Liver (tissue), 9 donors: Measurements from ENCODE around the gene SCAF11. TPM values are rescaled to one million over a fixed set of nuclear protein-coding genes. Genes with fewer than 3 reads are reported as not detected.

Experiments used
- DNase-seq: peaks from one replicate; pipeline ENCODE4 v3.0.0-alpha.2; 2017; ENCODE audit warnings: low spot score
- H3K27ac ChIP-seq, 2 donors: one replicate each; pipeline ENCODE4 v1.7.0; 2013; ENCODE audit warnings: inconsistent platforms in 2 of 2, low read length in 2 of 2, control low read depth in 1 of 2, low read depth in 1 of 2, mild to moderate bottlenecking in 1 of 2
- H3K27me3 ChIP-seq, 4 donors: one replicate each; pipeline versions ENCODE4 v1.6.1 to v1.7.0; 2013; ENCODE audit warnings: low read length in 3 of 4, inconsistent platforms in 1 of 4, mild to moderate bottlenecking in 1 of 4, moderate library complexity in 1 of 4; ENCODE audit not compliant: control insufficient read depth in 4 of 4, insufficient read depth in 4 of 4
- H3K36me3 ChIP-seq, 4 donors: one replicate each; pipeline versions ENCODE4 v1.6.1 to v1.7.0; 2013; ENCODE audit warnings: low read length in 3 of 4, mild to moderate bottlenecking in 3 of 4, low read depth in 1 of 4, moderate library complexity in 1 of 4; ENCODE audit not compliant: control insufficient read depth in 4 of 4, insufficient read depth in 3 of 4
- H3K4me1 ChIP-seq, 4 donors: one replicate each; pipeline versions ENCODE4 v1.6.1 to v1.7.0; 2013; ENCODE audit warnings: low read length in 3 of 4, mild to moderate bottlenecking in 3 of 4, moderate library complexity in 1 of 4; ENCODE audit not compliant: control insufficient read depth in 4 of 4, insufficient read depth in 4 of 4
- H3K4me3 ChIP-seq, 3 donors: one replicate each; pipeline versions ENCODE4 v1.6.1 to v1.7.0; 2013; ENCODE audit warnings: low read length in 3 of 3, control low read depth in 1 of 3, low read depth in 1 of 3, mild to moderate bottlenecking in 1 of 3
- H3K9ac ChIP-seq, 2 donors: one replicate each; pipeline ENCODE4 v1.7.0; 2013; ENCODE audit warnings: low read length in 2 of 2, mild to moderate bottlenecking in 2 of 2, moderate library complexity in 2 of 2, control low read depth in 1 of 2, low read depth in 1 of 2
- H3K9me3 ChIP-seq, 4 donors: one replicate each; pipeline versions ENCODE4 v1.6.1 to v1.7.0; 2013; ENCODE audit warnings: low read length in 3 of 4; ENCODE audit not compliant: control insufficient read depth in 4 of 4
- EGR1 ChIP-seq, 2 donors: IDR thresholded peaks; 2 replicates each; pipeline ENCODE4 v1.6.1; 2016 to 2018; ENCODE audit warnings: antibody characterized with exemption in 2 of 2, low read depth in 2 of 2
- FOXA1 ChIP-seq: IDR thresholded peaks from 2 replicates; pipeline ENCODE4 v1.6.1; 2016; ENCODE audit warnings: antibody characterized with exemption
- FOXA2 ChIP-seq: IDR thresholded peaks from 2 replicates; pipeline ENCODE4 v1.6.1; 2016; ENCODE audit warnings: antibody characterized with exemption
- HNF4A ChIP-seq, 2 donors: conservative IDR thresholded peaks; 2 replicates each; pipeline ENCODE4 v1.6.1; 2016; ENCODE audit warnings: antibody characterized with exemption in 2 of 2, mild to moderate bottlenecking in 2 of 2
- HNF4G ChIP-seq: IDR thresholded peaks from 2 replicates; pipeline ENCODE4 v1.6.1; 2016; ENCODE audit warnings: antibody characterized with exemption
- JUND ChIP-seq, 2 donors: IDR thresholded peaks; 2 replicates each; pipeline ENCODE4 v1.6.1; 2016; ENCODE audit warnings: antibody characterized with exemption in 2 of 2
- NR2F2 ChIP-seq: IDR thresholded peaks from 2 replicates; pipeline ENCODE4 v1.6.1; 2016; ENCODE audit warnings: antibody characterized with exemption
- RAD21 ChIP-seq, 2 donors: IDR thresholded peaks; 2 replicates each; pipeline ENCODE4 v1.6.1; 2016; ENCODE audit warnings: antibody characterized with exemption in 2 of 2, mild to moderate bottlenecking in 2 of 2
- RXRA ChIP-seq, 2 donors: IDR thresholded peaks; 2 replicates each; pipeline ENCODE4 v1.6.1; 2017 to 2018; ENCODE audit warnings: antibody characterized with exemption in 2 of 2, mild to moderate bottlenecking in 1 of 2
- SP1 ChIP-seq: IDR thresholded peaks from 2 replicates; pipeline ENCODE4 v1.6.1; 2018; ENCODE audit warnings: antibody characterized with exemption, mild to moderate bottlenecking
- TAF1 ChIP-seq: conservative IDR thresholded peaks from 2 replicates; pipeline ENCODE4 v1.6.1; 2016; ENCODE audit warnings: antibody characterized with exemption, mild to moderate bottlenecking
- YY1 ChIP-seq: IDR thresholded peaks from 2 replicates; pipeline ENCODE4 v1.6.1; 2016; ENCODE audit warnings: antibody characterized with exemption, mild to moderate bottlenecking
- WGBS: extraction: QIAGEN DNeasy Blood & Tissue Kit; methylation state at CpG from one replicate; pipeline ENCODE4 v1.1.7; 2013; 5-methylcytosine and 5-hydroxymethylcytosine counted together
- polyA plus RNA-seq, 2 donors: library from polyadenylated mRNA; stranded (reverse) in 1 of 2; unstranded in 1 of 2; fragments of 200-250 nt in 1 of 2; fragments of >200 nt in 1 of 2; fragmentation: Nextera tagmentation in 1 of 2; extraction: Ambion mirVana in 1 of 2; gene quantifications; one replicate each; pipeline versions ENCODE4 v1.2.1 to v1.2.3, GENCODE V29; 2013 to 2015
- total RNA-seq, 2 donors: library from RNA; depleted of rRNA; stranded (reverse); fragments of >200 nt; gene quantifications; one replicate each; pipeline ENCODE4 v1.2.3, GENCODE V29; 2014
- TF ChIP-seq, protein P1 (sequence below): fragments of 150-350 bp; IDR thresholded peaks from 2 replicates; pipeline ENCODE4 v1.5.1; 2017; ENCODE audit warnings: improper control_type of control experiment, low read depth, low read length; ENCODE audit not compliant: missing input control
- TF ChIP-seq, protein P2 (sequence below): IDR thresholded peaks from 2 replicates; pipeline ENCODE4 v1.6.1; 2016; ENCODE audit warnings: antibody characterized with exemption
- TF ChIP-seq, protein P3 (sequence below): IDR thresholded peaks from 2 replicates; pipeline ENCODE4 v1.6.1; 2016; ENCODE audit warnings: antibody characterized with exemption
- TF ChIP-seq, protein P4 (sequence below): IDR thresholded peaks from 2 replicates; pipeline ENCODE4 v1.6.1; 2016; ENCODE audit warnings: antibody characterized with exemption
- TF ChIP-seq, protein P5 (sequence below): IDR thresholded peaks from 2 replicates; pipeline ENCODE4 v1.6.1; 2016; ENCODE audit warnings: antibody characterized with exemption, mild to moderate bottlenecking
- donor health status: healthy.
- donor health status: healthy.
- donor health status: healthy.
- donor health status: healthy.
- donor health status: healthy.

Gene SCAF11
- total and polyA plus RNA-seq, 4 donors = 15.6 to 80.0 (median 43.9) TPM

DNA sequence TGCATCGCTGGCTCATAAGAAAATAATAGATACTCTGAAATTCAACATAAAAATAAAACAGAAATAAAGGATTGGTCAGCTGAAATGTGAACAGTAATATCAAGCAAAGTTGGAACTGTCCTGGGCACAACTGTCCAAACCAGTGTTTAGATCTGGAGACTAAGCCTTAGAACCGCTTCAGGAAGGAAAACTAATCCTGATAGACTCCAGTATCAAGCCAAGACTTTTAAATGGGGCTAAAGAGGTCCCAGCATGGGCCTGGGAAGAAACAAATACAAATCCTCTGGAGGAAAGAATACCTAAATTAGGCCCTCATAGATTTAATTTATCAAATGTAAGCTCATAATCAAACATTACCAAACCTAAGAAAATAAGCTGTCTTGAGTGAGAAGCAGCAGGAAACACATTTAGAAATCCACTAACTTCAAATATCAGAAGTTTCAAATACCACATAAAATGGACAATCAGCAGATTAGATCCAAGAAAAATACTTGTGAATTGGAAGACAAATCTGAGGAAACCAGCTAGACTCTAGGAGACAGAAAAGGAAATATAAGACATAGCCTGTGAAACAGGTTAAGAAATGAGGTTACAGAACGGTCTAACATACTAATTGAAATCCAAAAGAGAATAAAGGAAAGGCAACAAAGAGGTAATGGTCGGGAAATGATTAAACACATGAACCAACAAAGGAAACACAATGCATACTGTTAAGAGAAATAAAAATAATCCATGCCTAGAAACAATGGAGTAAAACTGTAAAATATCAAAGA, 27.6 kb downstream of the SCAF11 start:
- Histone ChIP-seq H3K9ac (no peak overlapping the region), H3K27me3 (no peaks in the 10 kb centered on the region), H3K4me3 (no peak overlapping the region), H3K9me3 (no peaks in the 10 kb centered on the region), H3K36me3 (peaks cover 2 to 31% (median 8%) of the 10 kb centered on the region in 4 donors), H3K27ac (no peak overlapping the region), H3K4me1 (no peaks in the 10 kb centered on the region)
- TF ChIP-seq FOXA1 = no peak
- no peak for TF ChIP-seq JUND (IDR thresholded peaks at IDR 0.05)
- no peak for TF ChIP-seq YY1
- no peak for TF ChIP-seq EGR1 (IDR thresholded peaks at IDR 0.05; ENCODE audit: low read depth in 2 of 2)
- TF ChIP-seq, protein P1, sequence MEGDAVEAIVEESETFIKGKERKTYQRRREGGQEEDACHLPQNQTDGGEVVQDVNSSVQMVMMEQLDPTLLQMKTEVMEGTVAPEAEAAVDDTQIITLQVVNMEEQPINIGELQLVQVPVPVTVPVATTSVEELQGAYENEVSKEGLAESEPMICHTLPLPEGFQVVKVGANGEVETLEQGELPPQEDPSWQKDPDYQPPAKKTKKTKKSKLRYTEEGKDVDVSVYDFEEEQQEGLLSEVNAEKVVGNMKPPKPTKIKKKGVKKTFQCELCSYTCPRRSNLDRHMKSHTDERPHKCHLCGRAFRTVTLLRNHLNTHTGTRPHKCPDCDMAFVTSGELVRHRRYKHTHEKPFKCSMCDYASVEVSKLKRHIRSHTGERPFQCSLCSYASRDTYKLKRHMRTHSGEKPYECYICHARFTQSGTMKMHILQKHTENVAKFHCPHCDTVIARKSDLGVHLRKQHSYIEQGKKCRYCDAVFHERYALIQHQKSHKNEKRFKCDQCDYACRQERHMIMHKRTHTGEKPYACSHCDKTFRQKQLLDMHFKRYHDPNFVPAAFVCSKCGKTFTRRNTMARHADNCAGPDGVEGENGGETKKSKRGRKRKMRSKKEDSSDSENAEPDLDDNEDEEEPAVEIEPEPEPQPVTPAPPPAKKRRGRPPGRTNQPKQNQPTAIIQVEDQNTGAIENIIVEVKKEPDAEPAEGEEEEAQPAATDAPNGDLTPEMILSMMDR = no peak
- TF ChIP-seq, protein P2, sequence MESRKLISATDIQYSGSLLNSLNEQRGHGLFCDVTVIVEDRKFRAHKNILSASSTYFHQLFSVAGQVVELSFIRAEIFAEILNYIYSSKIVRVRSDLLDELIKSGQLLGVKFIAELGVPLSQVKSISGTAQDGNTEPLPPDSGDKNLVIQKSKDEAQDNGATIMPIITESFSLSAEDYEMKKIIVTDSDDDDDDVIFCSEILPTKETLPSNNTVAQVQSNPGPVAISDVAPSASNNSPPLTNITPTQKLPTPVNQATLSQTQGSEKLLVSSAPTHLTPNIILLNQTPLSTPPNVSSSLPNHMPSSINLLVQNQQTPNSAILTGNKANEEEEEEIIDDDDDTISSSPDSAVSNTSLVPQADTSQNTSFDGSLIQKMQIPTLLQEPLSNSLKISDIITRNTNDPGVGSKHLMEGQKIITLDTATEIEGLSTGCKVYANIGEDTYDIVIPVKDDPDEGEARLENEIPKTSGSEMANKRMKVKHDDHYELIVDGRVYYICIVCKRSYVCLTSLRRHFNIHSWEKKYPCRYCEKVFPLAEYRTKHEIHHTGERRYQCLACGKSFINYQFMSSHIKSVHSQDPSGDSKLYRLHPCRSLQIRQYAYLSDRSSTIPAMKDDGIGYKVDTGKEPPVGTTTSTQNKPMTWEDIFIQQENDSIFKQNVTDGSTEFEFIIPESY = no peak
- TF ChIP-seq SP1 = no peak
- no peak for TF ChIP-seq HNF4A (conservative IDR thresholded peaks at IDR 0.05)
- no peak for TF ChIP-seq NR2F2
- TF ChIP-seq RAD21 (IDR thresholded peaks at IDR 0.05) = no peak
- no peak for TF ChIP-seq FOXA2
- TF ChIP-seq, protein P3, sequence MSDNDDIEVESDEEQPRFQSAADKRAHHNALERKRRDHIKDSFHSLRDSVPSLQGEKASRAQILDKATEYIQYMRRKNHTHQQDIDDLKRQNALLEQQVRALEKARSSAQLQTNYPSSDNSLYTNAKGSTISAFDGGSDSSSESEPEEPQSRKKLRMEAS = no peak
- TF ChIP-seq, protein P4, sequence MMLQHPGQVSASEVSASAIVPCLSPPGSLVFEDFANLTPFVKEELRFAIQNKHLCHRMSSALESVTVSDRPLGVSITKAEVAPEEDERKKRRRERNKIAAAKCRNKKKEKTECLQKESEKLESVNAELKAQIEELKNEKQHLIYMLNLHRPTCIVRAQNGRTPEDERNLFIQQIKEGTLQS = no peak
- no peak for TF ChIP-seq TAF1
- no peak for TF ChIP-seq RXRA (IDR thresholded peaks at IDR 0.05)
- TF ChIP-seq, protein P5, sequence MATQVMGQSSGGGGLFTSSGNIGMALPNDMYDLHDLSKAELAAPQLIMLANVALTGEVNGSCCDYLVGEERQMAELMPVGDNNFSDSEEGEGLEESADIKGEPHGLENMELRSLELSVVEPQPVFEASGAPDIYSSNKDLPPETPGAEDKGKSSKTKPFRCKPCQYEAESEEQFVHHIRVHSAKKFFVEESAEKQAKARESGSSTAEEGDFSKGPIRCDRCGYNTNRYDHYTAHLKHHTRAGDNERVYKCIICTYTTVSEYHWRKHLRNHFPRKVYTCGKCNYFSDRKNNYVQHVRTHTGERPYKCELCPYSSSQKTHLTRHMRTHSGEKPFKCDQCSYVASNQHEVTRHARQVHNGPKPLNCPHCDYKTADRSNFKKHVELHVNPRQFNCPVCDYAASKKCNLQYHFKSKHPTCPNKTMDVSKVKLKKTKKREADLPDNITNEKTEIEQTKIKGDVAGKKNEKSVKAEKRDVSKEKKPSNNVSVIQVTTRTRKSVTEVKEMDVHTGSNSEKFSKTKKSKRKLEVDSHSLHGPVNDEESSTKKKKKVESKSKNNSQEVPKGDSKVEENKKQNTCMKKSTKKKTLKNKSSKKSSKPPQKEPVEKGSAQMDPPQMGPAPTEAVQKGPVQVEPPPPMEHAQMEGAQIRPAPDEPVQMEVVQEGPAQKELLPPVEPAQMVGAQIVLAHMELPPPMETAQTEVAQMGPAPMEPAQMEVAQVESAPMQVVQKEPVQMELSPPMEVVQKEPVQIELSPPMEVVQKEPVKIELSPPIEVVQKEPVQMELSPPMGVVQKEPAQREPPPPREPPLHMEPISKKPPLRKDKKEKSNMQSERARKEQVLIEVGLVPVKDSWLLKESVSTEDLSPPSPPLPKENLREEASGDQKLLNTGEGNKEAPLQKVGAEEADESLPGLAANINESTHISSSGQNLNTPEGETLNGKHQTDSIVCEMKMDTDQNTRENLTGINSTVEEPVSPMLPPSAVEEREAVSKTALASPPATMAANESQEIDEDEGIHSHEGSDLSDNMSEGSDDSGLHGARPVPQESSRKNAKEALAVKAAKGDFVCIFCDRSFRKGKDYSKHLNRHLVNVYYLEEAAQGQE = no peak
- TF ChIP-seq HNF4G = no peak
- DNase-seq = no peak
- 95% methylated on average over 4 of the region's 4 CpGs for WGBS
